Mesenchymal stem cell (in vitro differentiated cells and primary cell): ENCODE measurements around the gene POM121L2.

ENCODE experiments used
- DNase-seq: peaks from one replicate; pipeline ENCODE4 v3.0.0-alpha.2; 2013
- H2AFZ ChIP-seq: one replicate; pipeline ENCODE4 v1.6.1; 2013; ENCODE audit warnings: low read depth, mild to moderate bottlenecking, control low read depth, inconsistent platforms, low read length, moderate library complexity
- H2AK5ac ChIP-seq: 2 replicates; pipeline ENCODE4 v1.6.1; 2013; ENCODE audit warnings: low read length, moderate library complexity, mild to moderate bottlenecking, inconsistent platforms; ENCODE audit not compliant: severe bottlenecking
- H2BK120ac ChIP-seq: one replicate; pipeline ENCODE4 v1.6.1; 2013; ENCODE audit warnings: low read depth, mild to moderate bottlenecking, inconsistent platforms, low read length, moderate library complexity
- H2BK12ac ChIP-seq, 2 experiments: one replicate each; pipeline ENCODE4 v1.6.1; 2013; ENCODE audit warnings: inconsistent platforms in 2 of 2, low read length in 2 of 2, mild to moderate bottlenecking in 2 of 2, moderate library complexity in 2 of 2, control low read depth in 1 of 2
- H2BK15ac ChIP-seq: one replicate; pipeline ENCODE4 v1.6.1; 2013; ENCODE audit warnings: mild to moderate bottlenecking, low read depth, inconsistent platforms; ENCODE audit not compliant: poor library complexity, severe bottlenecking
- H2BK5ac ChIP-seq: 2 replicates; pipeline ENCODE4 v1.6.1; 2013; ENCODE audit warnings: low read depth, mild to moderate bottlenecking, low read length, control low read depth, inconsistent platforms; ENCODE audit not compliant: poor library complexity, severe bottlenecking
- H3K14ac ChIP-seq, 2 experiments: one replicate each; pipeline ENCODE4 v1.6.1; 2013; ENCODE audit warnings: inconsistent platforms in 2 of 2, low read length in 2 of 2, control low read depth in 1 of 2, mild to moderate bottlenecking in 1 of 2, moderate library complexity in 1 of 2
- H3K18ac ChIP-seq, 2 experiments: one replicate each; pipeline ENCODE4 v1.6.1; 2013; ENCODE audit warnings: inconsistent platforms in 2 of 2, low read length in 2 of 2, control low read depth in 1 of 2, low read depth in 1 of 2, mild to moderate bottlenecking in 1 of 2
- H3K23ac ChIP-seq, 2 experiments: one replicate each; pipeline ENCODE4 v1.6.1; 2013; ENCODE audit warnings: inconsistent platforms in 2 of 2, low read length in 2 of 2, mild to moderate bottlenecking in 2 of 2, moderate library complexity in 2 of 2, control low read depth in 1 of 2
- H3K27ac ChIP-seq: 2 replicates; pipeline ENCODE4 v1.5.1; 2013; ENCODE audit warnings: mild to moderate bottlenecking, moderate library complexity, low read length, control low read depth, inconsistent platforms; ENCODE audit not compliant: poor library complexity, severe bottlenecking
- H3K27me3 ChIP-seq, 2 experiments: 2 replicates each; pipeline versions ENCODE4 v1.6.1 to v1.7.0; 2013; ENCODE audit warnings: low read length in 2 of 2, mild to moderate bottlenecking in 2 of 2, moderate library complexity in 2 of 2, control low read depth in 1 of 2, inconsistent platforms in 1 of 2; ENCODE audit not compliant: control insufficient read depth in 1 of 2, insufficient read depth in 1 of 2
- H3K36me3 ChIP-seq, 2 experiments: 2 replicates each; pipeline versions ENCODE4 v1.6.1 to v1.7.0; 2013; ENCODE audit warnings: low read length in 2 of 2, control low read depth in 1 of 2, inconsistent platforms in 1 of 2, low read depth in 1 of 2, mild to moderate bottlenecking in 1 of 2; ENCODE audit not compliant: insufficient read depth in 2 of 2, control insufficient read depth in 1 of 2
- H3K4ac ChIP-seq, 2 experiments: one replicate each; pipeline ENCODE4 v1.6.1; 2013; ENCODE audit warnings: inconsistent platforms in 2 of 2, low read length in 2 of 2, mild to moderate bottlenecking in 2 of 2, moderate library complexity in 2 of 2, control low read depth in 1 of 2, low read depth in 1 of 2
- H3K4me1 ChIP-seq: 2 replicates; pipeline ENCODE4 v1.6.1; 2013; ENCODE audit warnings: low read depth, low read length, control low read depth; ENCODE audit not compliant: control insufficient read depth, insufficient read depth
- H3K4me2 ChIP-seq: 2 replicates; pipeline ENCODE4 v1.6.1; 2013; ENCODE audit warnings: low read length, mild to moderate bottlenecking, inconsistent platforms; ENCODE audit not compliant: poor library complexity, severe bottlenecking
- H3K4me3 ChIP-seq, 2 experiments: 2 replicates each; pipeline versions ENCODE4 v1.5.1 to v1.7.0; 2013; ENCODE audit warnings: low read length in 2 of 2, mild to moderate bottlenecking in 2 of 2, control low read depth in 1 of 2, low read depth in 1 of 2; ENCODE audit not compliant: insufficient read depth in 1 of 2
- H3K79me1 ChIP-seq: replicated peaks from 2 replicates; pipeline ENCODE4 v1.6.1; 2013; ENCODE audit warnings: mild to moderate bottlenecking, control low read depth, low read length, inconsistent platforms; ENCODE audit not compliant: poor library complexity, severe bottlenecking
- H3K9ac ChIP-seq: 2 replicates; pipeline ENCODE4 v1.7.0; 2013; ENCODE audit warnings: mild to moderate bottlenecking, low read length, moderate library complexity
- H3K9me3 ChIP-seq: 2 replicates; pipeline ENCODE4 v1.7.0; 2013; ENCODE audit warnings: mild to moderate bottlenecking, low read length; ENCODE audit not compliant: control insufficient read depth
- H4K8ac ChIP-seq: one replicate; pipeline ENCODE4 v1.6.1; 2013; ENCODE audit warnings: inconsistent platforms, mild to moderate bottlenecking, low read length, moderate library complexity
- H4K91ac ChIP-seq: one replicate; pipeline ENCODE4 v1.6.1; 2013; ENCODE audit warnings: mild to moderate bottlenecking, low read length, inconsistent platforms
- WGBS: methylation state at CpG from one replicate; pipeline ENCODE4 v1.1.7; 2013; ENCODE audit warnings: mixed read lengths; 5-methylcytosine and 5-hydroxymethylcytosine counted together

Gene POM121L2

DNA sequence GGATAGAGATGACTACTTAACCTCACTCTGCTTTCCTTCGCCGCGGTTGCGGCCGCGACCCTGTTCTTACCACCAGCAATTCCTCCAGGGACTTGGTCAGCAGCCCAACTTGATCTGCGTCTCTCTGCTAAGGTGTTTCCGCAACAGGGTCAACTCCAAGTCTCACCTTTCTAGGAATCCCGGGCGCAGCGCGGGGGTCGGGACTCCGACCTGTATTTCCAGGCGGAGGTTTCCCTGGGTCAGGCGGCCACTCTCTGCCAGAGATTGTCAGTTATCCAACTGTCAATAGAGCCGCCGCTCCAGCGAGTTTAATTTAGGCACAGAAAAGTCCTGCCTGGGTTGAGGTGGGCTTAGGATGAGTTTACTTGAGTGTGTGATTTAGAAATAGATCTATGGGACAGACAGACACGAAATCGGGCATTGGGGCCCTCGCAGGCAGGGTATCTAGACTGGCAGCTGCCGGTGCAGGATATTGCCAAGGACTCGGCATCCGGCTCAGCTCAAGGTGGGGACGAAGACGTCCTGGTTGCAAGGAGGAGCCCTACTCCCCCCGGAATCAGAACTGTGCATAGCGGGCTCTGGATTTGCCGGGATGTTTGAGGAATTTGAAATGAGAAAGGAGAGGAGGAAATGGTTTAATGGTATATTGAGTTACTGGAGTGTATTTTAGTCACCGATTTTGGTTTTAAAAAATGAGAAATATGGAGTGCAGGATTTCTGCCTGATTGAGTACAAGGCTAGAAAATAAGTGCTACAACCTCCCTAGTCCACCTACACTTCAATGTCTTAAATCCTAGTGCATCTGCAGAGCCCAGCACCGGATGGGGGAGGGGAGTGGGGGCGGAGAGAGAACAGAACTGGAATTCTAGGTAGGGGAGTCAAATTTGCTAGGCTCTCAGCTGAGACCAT lies 23.7 kb downstream of the POM121L2 start:
- H3K23ac ChIP-seq: no peak overlapping the region
- H2BK120ac ChIP-seq: no peak overlapping the region
- no peak overlapping the region for H3K9ac ChIP-seq
- no peak overlapping the region for H3K14ac ChIP-seq
- no peak overlapping the region for H3K4ac ChIP-seq
- H2AFZ ChIP-seq: no peak overlapping the region
- H3K4me3 ChIP-seq: peak overlapping the region; percentile 52 to 65
- no peak overlapping the region for H3K18ac ChIP-seq
- no peaks in the 10 kb centered on the region for H3K79me1 ChIP-seq
- H2BK15ac ChIP-seq: no peak overlapping the region
- H3K4me1 ChIP-seq: peaks cover 11% of the 10 kb centered on the region
- no peak for DNase-seq
- H4K91ac ChIP-seq: no peak overlapping the region
- no peaks in the 10 kb centered on the region for H3K9me3 ChIP-seq
- no peak overlapping the region for H2BK5ac ChIP-seq
- H3K27me3 ChIP-seq: peaks cover 14 to 82% of the 10 kb centered on the region in 2 experiments
- no peaks in the 10 kb centered on the region for H3K36me3 ChIP-seq
- no peak overlapping the region for H3K27ac ChIP-seq
- H2BK12ac ChIP-seq: no peak overlapping the region
- H2AK5ac ChIP-seq: no peak overlapping the region
- peak overlapping the region; percentile 97 for H3K4me2 ChIP-seq
- H4K8ac ChIP-seq: no peak overlapping the region
- WGBS: under 1% methylated on average over 33 of the region's 33 CpGs

DNA sequence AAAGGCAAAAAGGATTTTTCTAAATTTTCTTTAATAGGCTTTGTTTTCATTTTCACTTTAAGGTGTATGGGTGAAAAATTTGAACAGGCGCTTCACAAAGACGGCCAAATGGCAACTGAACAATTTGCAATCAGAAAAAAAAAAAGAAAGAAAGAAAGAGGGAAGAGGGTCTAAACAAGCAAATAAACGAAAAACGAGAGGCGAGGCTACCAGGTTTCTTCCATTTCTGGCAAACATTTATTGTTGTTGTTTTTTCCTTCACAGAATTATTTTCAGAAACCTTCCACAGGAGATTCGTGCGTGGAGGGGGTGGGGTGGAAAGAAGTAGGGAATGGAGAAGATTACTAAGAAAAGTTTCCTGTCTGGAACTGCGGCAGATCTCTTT lies 24.3 kb downstream of the POM121L2 start:
- Histone ChIP-seq H4K91ac (no peak overlapping the region), H3K27me3 (peaks cover 18 to 89% of the 10 kb centered on the region in 2 experiments), H3K4me2 (peak overlapping the region; percentile 97), H3K4me1 (peaks cover 11% of the 10 kb centered on the region), H3K9me3 (no peaks in the 10 kb centered on the region), H2BK12ac (no peak overlapping the region), H3K4ac (no peak overlapping the region), H3K18ac (no peak overlapping the region), H3K79me1 (no peaks in the 10 kb centered on the region), H3K14ac (no peak overlapping the region), H2BK15ac (no peak overlapping the region), H2AFZ (no peak overlapping the region), H3K27ac (no peak overlapping the region), H2AK5ac (no peak overlapping the region), H3K4me3 (peak overlapping the region in 1 of 2 experiments; percentile 65), H2BK120ac (no peak overlapping the region), H3K36me3 (no peaks in the 10 kb centered on the region), H4K8ac (no peak overlapping the region), H2BK5ac (no peak overlapping the region), H3K9ac (no peak overlapping the region), H3K23ac (no peak overlapping the region)
- 10% methylated on average over 4 of the region's 8 CpGs for WGBS
- no peak for DNase-seq

DNA sequence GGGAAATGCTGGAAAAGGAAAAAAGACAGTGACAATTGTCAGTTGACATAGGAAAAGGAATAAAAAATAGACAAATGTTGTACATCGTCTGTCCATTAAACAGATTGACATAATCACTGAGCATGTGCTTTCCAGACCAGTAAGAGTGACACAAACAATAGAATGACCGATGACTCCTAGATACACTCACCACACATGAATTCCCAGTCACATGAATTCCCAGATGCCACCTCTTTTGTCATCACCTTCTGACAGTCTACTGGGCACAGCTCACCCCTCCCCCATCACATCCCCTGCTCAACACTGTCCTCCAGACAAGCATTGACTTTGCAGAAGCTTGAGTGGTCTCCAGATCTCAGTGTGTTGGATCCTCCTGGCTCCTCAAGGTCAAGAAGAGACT lies 25.9 kb downstream of the POM121L2 start:
- Histone ChIP-seq H3K18ac (no peak overlapping the region), H3K4me1 (peaks cover 11% of the 10 kb centered on the region), H3K4ac (no peak overlapping the region), H3K4me2 (no peak overlapping the region), H3K36me3 (no peaks in the 10 kb centered on the region), H3K9me3 (no peaks in the 10 kb centered on the region), H3K9ac (no peak overlapping the region), H2AFZ (no peak overlapping the region), H2BK12ac (no peak overlapping the region), H4K91ac (no peak overlapping the region), H3K79me1 (no peaks in the 10 kb centered on the region), H3K27me3 (peaks cover 19 to 87% of the 10 kb centered on the region in 2 experiments), H4K8ac (no peak overlapping the region), H2BK5ac (no peak overlapping the region), H3K23ac (no peak overlapping the region), H3K27ac (no peak overlapping the region), H3K4me3 (no peak overlapping the region), H3K14ac (no peak overlapping the region), H2BK120ac (no peak overlapping the region), H2BK15ac (no peak overlapping the region), H2AK5ac (no peak overlapping the region)
- DNase-seq: no peak
- 97% methylated on average over 2 of the region's 2 CpGs for WGBS

DNA sequence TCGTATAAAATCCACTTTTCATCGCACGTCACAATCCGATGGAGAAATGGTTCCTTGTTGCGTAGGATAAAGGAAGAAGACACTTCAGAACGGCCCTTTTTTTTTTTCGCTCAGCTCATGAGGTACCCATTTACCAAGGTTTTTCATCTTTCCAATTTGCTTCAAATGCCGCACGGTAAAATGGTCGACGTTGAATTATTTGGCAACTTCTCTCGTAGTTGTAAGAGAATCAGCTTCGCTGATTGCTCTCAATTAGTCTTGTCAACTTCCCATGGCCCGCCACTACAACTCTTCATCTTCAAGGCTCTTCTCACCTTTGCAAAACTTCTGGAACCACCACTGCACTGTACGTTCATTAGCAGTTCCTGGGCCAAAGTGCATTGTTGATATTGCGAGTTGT lies 28.8 kb downstream of the POM121L2 start:
- no peak overlapping the region for H2AFZ ChIP-seq
- H3K14ac ChIP-seq: no peak overlapping the region
- no peak overlapping the region for H2BK12ac ChIP-seq
- no peak overlapping the region for H2BK5ac ChIP-seq
- no peak overlapping the region for H3K27ac ChIP-seq
- no peaks in the 10 kb centered on the region for H3K79me1 ChIP-seq
- no peak overlapping the region for H3K23ac ChIP-seq
- no peak for DNase-seq
- no peak overlapping the region for H2AK5ac ChIP-seq
- peaks cover 10% of the 10 kb centered on the region for H3K4me1 ChIP-seq
- no peak overlapping the region for H3K18ac ChIP-seq
- H2BK120ac ChIP-seq: no peak overlapping the region
- no peak overlapping the region for H4K91ac ChIP-seq
- peak overlapping the region in 1 of 2 experiments; percentile 46 for H3K4me3 ChIP-seq
- H2BK15ac ChIP-seq: no peak overlapping the region
- no peak overlapping the region for H3K9ac ChIP-seq
- H3K9me3 ChIP-seq: no peaks in the 10 kb centered on the region
- no peak overlapping the region for H3K4ac ChIP-seq
- H3K27me3 ChIP-seq: peaks cover 13 to 58% of the 10 kb centered on the region in 2 experiments
- no peaks in the 10 kb centered on the region for H3K36me3 ChIP-seq
- WGBS: 97% methylated on average over 16 of the region's 16 CpGs
- no peak overlapping the region for H3K4me2 ChIP-seq
- H4K8ac ChIP-seq: no peak overlapping the region
